Measurements from ENCODE around the gene MAGI1. TPM values are rescaled to one million over a fixed set of nuclear protein-coding genes. Genes with fewer than 3 reads are reported as not detected.

The MAGI1 gene
- total and polyA plus RNA-seq, 7 experiments from 2014 or later, result 0.39 TPM; not detected in 6

- Mint-ChIP-seq H3K4me3 (no peak overlapping the region), H3K27me3 (no peaks in the 10 kb centered on the region), H3K36me3 (no peaks in the 10 kb centered on the region), H3K4me1 (no peaks in the 10 kb centered on the region), H3K27ac (no peak overlapping the region), H3K9me3 (peaks cover 0 to 5% (median 0%) of the 10 kb centered on the region in 11 donors)
- ATAC-seq (no peak), DNase-seq (no peak)
- H3K4me3 ChIP-seq (ENCODE audit: low read length), result no peak overlapping the region
- H3K27me3 ChIP-seq (ENCODE audit: control insufficient read depth in 2 of 2, insufficient read depth in 2 of 2, low read length in 2 of 2), result no peaks in the 10 kb centered on the region
- intact Hi-C loops (cut with micrococcal nuclease), result no loop called here
- no peaks in the 10 kb centered on the region for H3K4me1 ChIP-seq (ENCODE audit: control insufficient read depth in 2 of 2, insufficient read depth in 2 of 2, low read length in 2 of 2)
- H3K27ac ChIP-seq (ENCODE audit: low read depth, low read length), result no peak overlapping the region
- no peaks in the 10 kb centered on the region for H3K9me3 ChIP-seq (ENCODE audit: control insufficient read depth in 2 of 3, low read length in 3 of 3)
- CTCF ChIA-PET, result no interaction called here
- no peaks in the 10 kb centered on the region for H3K36me3 ChIP-seq (ENCODE audit: control insufficient read depth in 2 of 3, insufficient read depth in 3 of 3, low read length in 3 of 3)
- POLR2A ChIA-PET, result no interaction called here
Measured at GRCh38 chr3:65607101-65607500, 431.6 kb downstream of the MAGI1 start.

- intact Hi-C loops (cut with micrococcal nuclease), result no loop called here
- Mint-ChIP-seq H3K36me3 (no peaks in the 10 kb centered on the region), H3K27ac (no peak overlapping the region), H3K4me3 (no peak overlapping the region), H3K9me3 (peaks cover 0 to 5% (median 0%) of the 10 kb centered on the region in 11 donors), H3K27me3 (no peaks in the 10 kb centered on the region), H3K4me1 (no peaks in the 10 kb centered on the region)
- ChIA-PET CTCF (no interaction called here), POLR2A (no interaction called here)
- no peaks in the 10 kb centered on the region for H3K36me3 ChIP-seq (ENCODE audit: control insufficient read depth in 2 of 3, insufficient read depth in 3 of 3, low read length in 3 of 3)
- ATAC-seq, result no peak
- DNase-seq, result no peak
- H3K4me3 ChIP-seq (ENCODE audit: low read length), result no peak overlapping the region
- H3K9me3 ChIP-seq (ENCODE audit: control insufficient read depth in 2 of 3, low read length in 3 of 3), result no peaks in the 10 kb centered on the region
- no peaks in the 10 kb centered on the region for H3K27me3 ChIP-seq (ENCODE audit: control insufficient read depth in 2 of 2, insufficient read depth in 2 of 2, low read length in 2 of 2)
- no peaks in the 10 kb centered on the region for H3K4me1 ChIP-seq (ENCODE audit: control insufficient read depth in 2 of 2, insufficient read depth in 2 of 2, low read length in 2 of 2)
- no peak overlapping the region for H3K27ac ChIP-seq (ENCODE audit: low read depth, low read length)
Measured at GRCh38 chr3:65605876-65606432, 432.8 kb downstream of the MAGI1 start.

GRCh38 chr3:65604863-65605526, 433.7 kb downstream of the MAGI1 start:
- H3K27ac ChIP-seq (ENCODE audit: low read depth, low read length), result no peak overlapping the region
- ATAC-seq (no peak), DNase-seq (no peak)
- CTCF ChIA-PET, result no interaction called here
- Mint-ChIP-seq H3K4me3 (no peak overlapping the region), H3K36me3 (no peaks in the 10 kb centered on the region), H3K27me3 (no peaks in the 10 kb centered on the region), H3K4me1 (no peaks in the 10 kb centered on the region), H3K27ac (no peak overlapping the region), H3K9me3 (peaks cover 0 to 5% (median 0%) of the 10 kb centered on the region in 11 donors)
- POLR2A ChIA-PET, result no interaction called here
- no peak overlapping the region for H3K4me3 ChIP-seq (ENCODE audit: low read length)
- H3K9me3 ChIP-seq (ENCODE audit: control insufficient read depth in 2 of 3, low read length in 3 of 3), result no peaks in the 10 kb centered on the region
- no peaks in the 10 kb centered on the region for H3K36me3 ChIP-seq (ENCODE audit: control insufficient read depth in 2 of 3, insufficient read depth in 3 of 3, low read length in 3 of 3)
- no peaks in the 10 kb centered on the region for H3K27me3 ChIP-seq (ENCODE audit: control insufficient read depth in 2 of 2, insufficient read depth in 2 of 2, low read length in 2 of 2)
- intact Hi-C loops (cut with micrococcal nuclease), result no loop called here
- H3K4me1 ChIP-seq (ENCODE audit: control insufficient read depth in 2 of 2, insufficient read depth in 2 of 2, low read length in 2 of 2), result no peaks in the 10 kb centered on the region

GRCh38 chr3:65603631-65604030, 435.1 kb downstream of the MAGI1 start:
- Histone ChIP-seq H3K27me3 (ENCODE audit: control insufficient read depth in 2 of 2, insufficient read depth in 2 of 2, low read length in 2 of 2) (no peaks in the 10 kb centered on the region), H3K4me1 (ENCODE audit: control insufficient read depth in 2 of 2, insufficient read depth in 2 of 2, low read length in 2 of 2) (no peaks in the 10 kb centered on the region), H3K27ac (ENCODE audit: low read depth, low read length) (no peak overlapping the region), H3K36me3 (ENCODE audit: control insufficient read depth in 2 of 3, insufficient read depth in 3 of 3, low read length in 3 of 3) (no peaks in the 10 kb centered on the region), H3K4me3 (ENCODE audit: low read length) (no peak overlapping the region), H3K9me3 (ENCODE audit: control insufficient read depth in 2 of 3, low read length in 3 of 3) (no peaks in the 10 kb centered on the region)
- ATAC-seq (no peak), DNase-seq (no peak)
- no peak overlapping the region for H3K27ac Mint-ChIP-seq
- H3K27me3 Mint-ChIP-seq, result peaks cover 2 to 11% (median 5%) of the 10 kb centered on the region in 5 donors
- intact Hi-C loops (cut with micrococcal nuclease), result no loop called here
- CTCF ChIA-PET, result no interaction called here
- no peaks in the 10 kb centered on the region for H3K4me1 Mint-ChIP-seq
- H3K36me3 Mint-ChIP-seq, result no peaks in the 10 kb centered on the region
- POLR2A ChIA-PET, result no interaction called here
- H3K4me3 Mint-ChIP-seq, result no peak overlapping the region
- peaks cover 0 to 5% (median 0%) of the 10 kb centered on the region in 11 donors for H3K9me3 Mint-ChIP-seq

- Histone ChIP-seq H3K27me3 (ENCODE audit: control insufficient read depth in 2 of 2, insufficient read depth in 2 of 2, low read length in 2 of 2) (no peaks in the 10 kb centered on the region), H3K4me3 (ENCODE audit: low read length) (no peak overlapping the region), H3K9me3 (ENCODE audit: control insufficient read depth in 2 of 3, low read length in 3 of 3) (no peaks in the 10 kb centered on the region), H3K27ac (ENCODE audit: low read depth, low read length) (no peak overlapping the region), H3K4me1 (ENCODE audit: control insufficient read depth in 2 of 2, insufficient read depth in 2 of 2, low read length in 2 of 2) (no peaks in the 10 kb centered on the region), H3K36me3 (ENCODE audit: control insufficient read depth in 2 of 3, insufficient read depth in 3 of 3, low read length in 3 of 3) (no peaks in the 10 kb centered on the region)
- Mint-ChIP-seq H3K4me1 (no peaks in the 10 kb centered on the region), H3K9me3 (peaks cover 0 to 7% (median 0%) of the 10 kb centered on the region in 11 donors), H3K36me3 (no peaks in the 10 kb centered on the region), H3K27me3 (peaks cover 18 to 25% (median 22%) of the 10 kb centered on the region in 5 donors), H3K4me3 (no peak overlapping the region), H3K27ac (no peak overlapping the region)
- no peak for DNase-seq
- ChIA-PET CTCF (no interaction called here), POLR2A (no interaction called here)
- ATAC-seq, result no peak
- intact Hi-C loops (cut with micrococcal nuclease), result no loop called here
Measured at GRCh38 chr3:65600888-65601287, 437.8 kb downstream of the MAGI1 start.

- H3K4me1 Mint-ChIP-seq, result no peaks in the 10 kb centered on the region
- Histone ChIP-seq H3K36me3 (ENCODE audit: control insufficient read depth in 2 of 3, insufficient read depth in 3 of 3, low read length in 3 of 3) (no peaks in the 10 kb centered on the region), H3K4me3 (ENCODE audit: low read length) (no peak overlapping the region), H3K4me1 (ENCODE audit: control insufficient read depth in 2 of 2, insufficient read depth in 2 of 2, low read length in 2 of 2) (no peaks in the 10 kb centered on the region), H3K27ac (ENCODE audit: low read depth, low read length) (no peak overlapping the region), H3K9me3 (ENCODE audit: control insufficient read depth in 2 of 3, low read length in 3 of 3) (no peaks in the 10 kb centered on the region), H3K27me3 (ENCODE audit: control insufficient read depth in 2 of 2, insufficient read depth in 2 of 2, low read length in 2 of 2) (no peaks in the 10 kb centered on the region)
- H3K27ac Mint-ChIP-seq, result peak overlapping the region in 1 of 9 donors; percentile 36
- ATAC-seq (no peak), DNase-seq (no peak)
- intact Hi-C loops (cut with micrococcal nuclease), result no loop called here
- CTCF ChIA-PET, result no interaction called here
- no peaks in the 10 kb centered on the region for H3K36me3 Mint-ChIP-seq
- H3K9me3 Mint-ChIP-seq, result peaks cover 0 to 11% (median 0%) of the 10 kb centered on the region in 11 donors
- peaks cover 22 to 33% (median 30%) of the 10 kb centered on the region in 5 donors for H3K27me3 Mint-ChIP-seq
- no peak overlapping the region for H3K4me3 Mint-ChIP-seq
- POLR2A ChIA-PET, result no interaction called here
Measured at GRCh38 chr3:65597952-65598413, 440.7 kb downstream of the MAGI1 start.

All from naive thymus-derived CD4-positive, alpha-beta T cell (primary cell).